GM19467 (cell line): ENCODE results near the gene PTCH2.
A peak's percentile ranks its signal among the peaks of the same experiment; 100 is the strongest.
"Not testable (repeated sequence)": the region's sequence is repeated elsewhere in the genome, so short reads cannot be mapped to it uniquely, and the experiment has no call there.

Experiments used
- ATAC-seq: cut with Tn5 transposase; IDR thresholded peaks from one replicate; pipeline ENCODE4 v1.9.1; 2021; ENCODE audit warnings: mild to moderate bottlenecking, moderate library complexity; ENCODE audit not compliant: unreplicated experiment

PTCH2 gene

DNA sequence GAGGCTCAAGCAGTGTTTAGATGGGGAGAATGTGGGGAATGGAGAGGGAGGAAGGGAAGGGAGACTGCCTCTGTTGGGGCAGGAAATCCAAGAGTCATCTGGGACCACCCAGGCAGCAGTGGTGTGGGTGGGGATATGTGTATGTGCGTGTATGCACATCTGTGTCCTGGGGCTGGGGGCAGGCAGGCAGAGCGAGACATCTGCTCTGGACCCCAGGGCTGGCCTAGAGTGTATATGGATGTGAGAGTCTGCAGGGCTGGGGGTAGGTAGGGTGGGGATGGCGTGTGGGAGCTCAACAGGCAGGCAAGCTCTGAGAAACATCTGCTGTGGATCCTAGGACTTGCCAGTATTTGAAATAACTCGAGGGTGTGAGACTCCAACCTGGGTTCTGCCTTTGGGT lies 3.5 kb downstream of the PTCH2 start:
- no peak for ATAC-seq

DNA sequence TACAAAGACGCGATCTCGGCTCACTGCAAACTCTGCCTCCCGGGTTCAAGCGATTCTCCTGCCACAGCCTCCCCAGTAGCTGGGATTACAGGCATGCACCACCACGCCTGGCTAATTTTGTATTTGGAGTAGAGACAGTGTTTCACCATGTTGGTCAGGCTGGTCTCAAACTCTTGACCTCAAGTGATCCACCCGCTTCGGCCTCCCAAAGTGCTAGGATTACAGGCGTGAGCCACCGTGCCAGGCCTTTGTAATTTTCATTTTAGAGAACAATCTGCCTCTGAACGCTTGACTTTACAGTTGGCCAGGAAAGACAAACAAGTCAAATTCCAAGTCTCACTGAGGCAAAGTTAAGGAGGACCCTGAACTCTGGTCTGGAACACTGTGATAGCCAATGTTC lies 4.8 kb downstream of the PTCH2 start:
- ATAC-seq = not testable (repeated sequence)

DNA sequence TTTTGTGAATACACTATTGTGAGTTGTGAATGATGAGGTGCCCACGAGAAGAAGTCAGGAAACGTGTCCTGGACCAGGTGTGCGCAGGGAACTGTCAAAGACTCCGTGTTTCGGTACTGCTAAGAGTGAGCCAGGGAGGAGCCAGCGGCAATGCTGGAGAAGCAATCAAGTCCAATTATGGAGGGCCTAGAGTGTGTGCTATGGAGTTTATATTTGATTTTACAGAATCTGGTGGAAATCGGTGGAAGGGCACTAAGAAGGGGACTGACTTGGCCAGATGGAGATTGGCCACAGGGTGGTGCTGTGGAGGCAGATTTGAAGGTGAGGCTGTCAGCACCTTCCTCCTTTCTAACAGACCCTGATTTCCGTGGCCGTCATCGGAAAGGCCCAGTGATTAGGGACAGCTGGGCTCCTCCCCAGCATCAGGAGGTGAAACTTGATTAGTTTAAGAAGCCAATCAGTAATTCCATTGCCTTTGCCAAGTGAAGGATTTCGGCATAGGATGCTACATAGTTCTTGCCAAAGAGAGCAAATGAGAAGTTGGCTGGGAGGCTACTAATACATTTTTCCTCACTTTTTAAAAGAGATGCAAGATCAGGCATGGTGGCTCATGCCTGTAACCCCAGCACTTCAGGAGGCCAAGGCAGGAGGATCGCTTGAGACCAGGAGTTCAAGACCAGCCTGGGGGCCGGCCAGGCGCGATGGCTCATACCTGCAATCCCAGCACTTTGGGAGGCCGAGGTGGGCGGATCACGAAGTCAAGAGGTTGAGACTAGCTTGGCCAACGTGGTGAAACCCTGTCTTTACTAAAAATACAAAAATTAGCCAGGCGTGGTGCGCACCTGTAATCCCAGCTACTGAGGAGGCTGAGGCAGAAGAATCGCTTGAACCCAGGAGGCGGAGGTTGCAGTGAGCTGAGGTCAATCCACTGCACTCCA lies 7.0 kb downstream of the PTCH2 start:
- peak; percentile 69 for ATAC-seq

DNA sequence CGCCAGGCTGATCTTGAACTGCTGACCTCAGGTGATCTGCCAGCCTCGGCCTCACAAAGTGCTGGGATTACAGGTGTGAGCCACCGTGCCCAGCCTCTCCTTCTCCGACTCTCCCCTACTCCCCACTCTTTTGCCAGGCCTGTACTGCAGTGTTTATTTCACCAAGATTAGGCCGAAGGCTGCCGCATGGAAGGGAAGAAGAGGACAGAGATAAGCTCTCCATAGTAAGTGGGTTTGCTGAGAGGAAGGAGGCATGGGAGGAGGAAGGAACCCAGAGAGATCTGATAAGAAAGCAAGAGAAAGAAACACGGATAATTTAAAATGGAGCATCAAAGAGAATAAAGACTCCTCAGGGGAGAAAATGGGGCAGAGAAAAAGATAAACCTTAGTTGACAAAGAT lies 8.7 kb downstream of the PTCH2 start:
- no peak for ATAC-seq

DNA sequence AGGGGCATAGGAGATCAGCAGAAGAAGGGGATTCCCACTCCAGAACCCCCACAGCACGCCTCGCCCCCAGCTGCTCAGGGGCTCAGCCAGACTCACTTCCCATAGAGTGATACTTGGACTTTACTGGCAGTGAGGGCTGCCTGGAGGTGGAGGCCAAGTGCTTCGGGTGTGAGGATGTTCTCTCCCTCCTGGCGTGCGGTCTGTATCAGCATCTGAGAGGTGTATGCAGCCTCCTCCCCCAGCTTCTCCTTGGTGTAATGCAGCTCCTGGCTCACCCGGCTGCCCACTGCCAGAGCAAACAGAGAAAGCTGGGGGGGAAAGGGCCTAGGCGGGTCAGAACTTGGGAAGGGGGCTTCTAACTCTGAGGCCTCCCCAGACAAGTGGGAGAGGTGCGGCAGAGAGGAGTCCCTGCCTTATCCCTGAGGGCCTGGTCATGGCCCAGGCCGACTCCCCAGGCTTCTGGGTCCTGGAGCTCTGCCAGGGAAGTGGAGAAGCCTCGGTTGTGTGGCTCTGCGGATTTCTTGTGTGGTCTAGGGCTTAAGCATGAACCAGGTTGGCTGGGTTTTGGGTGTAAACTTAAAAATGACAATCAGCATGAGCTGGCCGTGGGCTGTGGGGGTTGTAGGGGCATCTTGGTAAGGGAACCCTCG lies 10.9 kb downstream of the PTCH2 start:
- no peak for ATAC-seq

DNA sequence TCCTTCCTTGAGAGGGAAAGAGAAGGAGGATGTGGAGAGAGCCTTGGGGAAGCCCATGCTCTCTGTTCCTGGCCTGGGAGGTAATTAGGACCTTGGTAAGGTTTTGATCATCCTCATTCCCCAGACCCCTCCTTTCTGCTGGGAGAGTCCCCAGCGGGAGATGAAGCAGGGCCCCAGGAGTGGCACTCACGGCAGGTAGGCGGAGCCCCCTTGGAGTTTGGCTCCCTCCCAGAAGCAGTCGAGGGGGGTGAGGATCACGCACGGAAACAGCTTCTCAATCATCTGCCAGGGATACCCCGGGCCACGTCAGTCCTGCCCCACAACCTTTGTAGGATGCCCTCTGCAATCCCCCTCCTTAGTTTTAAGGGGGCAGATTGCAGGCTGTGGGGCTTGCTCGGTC lies 11.5 kb downstream of the PTCH2 start:
- ATAC-seq = no peak

DNA sequence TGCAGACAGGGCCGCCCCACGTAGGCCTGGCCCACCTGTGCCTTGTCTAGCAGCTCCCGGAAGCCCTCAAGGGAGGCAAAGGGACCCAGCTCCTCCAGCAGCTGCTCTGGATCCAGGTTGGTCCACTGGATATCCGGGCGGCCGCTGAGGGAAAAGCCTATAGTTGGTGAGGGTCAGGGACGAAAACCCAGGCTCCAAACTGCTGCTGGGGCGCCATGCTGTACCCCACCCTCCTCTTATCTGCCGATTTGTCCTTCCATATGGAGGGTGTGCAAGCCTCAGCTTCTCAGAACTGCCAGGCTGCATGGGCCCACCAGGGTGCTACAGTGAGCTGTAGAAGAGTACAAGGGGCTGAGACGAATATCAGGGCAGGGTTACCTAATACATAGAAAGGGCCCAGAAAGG lies 12.2 kb downstream of the PTCH2 start:
- ATAC-seq = no peak

DNA sequence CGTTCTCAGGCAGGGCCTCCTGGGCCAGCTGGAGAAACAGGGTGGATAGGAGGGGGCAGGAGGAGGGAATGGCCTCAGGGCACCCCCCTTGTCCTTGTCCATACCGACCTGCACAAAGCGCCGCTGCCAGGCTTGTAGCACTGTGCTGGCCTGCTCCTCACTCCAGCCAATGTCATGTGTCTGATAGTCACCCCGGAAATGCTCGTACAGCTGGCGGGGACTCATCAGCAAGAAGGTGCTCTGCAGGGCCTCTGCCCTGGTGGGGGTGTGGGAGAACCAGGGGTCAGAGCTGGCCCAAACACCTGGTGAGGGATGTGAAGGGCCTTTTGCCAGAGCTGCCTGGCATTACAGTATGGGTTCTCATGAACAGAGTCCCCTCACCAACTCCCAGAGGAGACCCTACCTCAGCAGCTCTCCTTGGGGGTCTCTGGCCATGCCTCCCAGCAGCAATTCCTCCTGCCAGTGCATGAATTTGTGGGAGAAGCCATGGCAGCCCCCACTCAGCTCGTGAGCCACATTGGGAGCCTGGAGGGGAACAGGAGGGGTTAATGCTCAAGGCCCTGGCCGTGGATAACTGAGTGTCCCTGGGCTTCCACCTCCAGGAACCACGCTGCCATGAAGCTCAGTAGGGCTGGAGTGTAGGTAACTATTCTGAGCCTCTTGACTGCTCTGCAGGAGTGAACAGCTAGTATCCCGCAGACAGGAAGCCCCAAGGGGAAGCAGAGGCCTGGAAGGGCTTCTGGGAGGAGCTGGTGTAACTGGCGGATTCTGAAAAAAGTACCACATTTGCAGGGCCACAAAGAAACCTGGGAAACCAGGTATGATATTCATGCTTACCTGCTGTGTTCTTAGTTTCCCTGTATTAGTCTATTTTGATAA lies 13.3 kb downstream of the PTCH2 start:
- no peak for ATAC-seq

DNA sequence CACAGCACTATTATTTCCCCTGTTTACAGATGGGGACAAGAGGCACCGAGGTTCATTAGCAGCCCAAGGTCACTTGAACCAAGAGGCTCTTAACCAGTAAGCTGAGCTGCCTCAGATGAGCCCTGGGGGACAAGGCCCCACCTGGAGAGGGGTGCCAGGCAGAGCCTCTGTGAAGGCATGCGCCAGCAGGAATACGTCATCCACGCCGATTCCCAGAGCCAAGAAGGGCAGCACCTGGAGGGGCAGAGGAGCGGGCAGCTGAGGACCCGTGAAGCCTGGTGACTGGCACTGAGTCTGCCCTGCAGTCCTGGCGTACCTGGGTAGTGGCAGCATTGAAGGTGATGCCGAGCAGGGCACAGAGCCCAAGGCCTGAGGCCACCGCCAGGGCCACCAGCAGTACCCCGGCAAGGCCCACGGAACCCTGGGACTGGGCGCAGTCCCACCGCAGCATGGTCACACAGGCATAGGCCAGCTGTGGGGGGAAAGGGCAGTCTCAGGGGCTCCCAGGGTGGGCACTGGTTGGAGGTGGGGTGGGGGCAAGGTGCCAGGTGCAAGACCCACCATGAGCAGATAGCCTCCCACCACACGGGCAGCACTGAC lies 14.1 kb downstream of the PTCH2 start:
- ATAC-seq = no peak

DNA sequence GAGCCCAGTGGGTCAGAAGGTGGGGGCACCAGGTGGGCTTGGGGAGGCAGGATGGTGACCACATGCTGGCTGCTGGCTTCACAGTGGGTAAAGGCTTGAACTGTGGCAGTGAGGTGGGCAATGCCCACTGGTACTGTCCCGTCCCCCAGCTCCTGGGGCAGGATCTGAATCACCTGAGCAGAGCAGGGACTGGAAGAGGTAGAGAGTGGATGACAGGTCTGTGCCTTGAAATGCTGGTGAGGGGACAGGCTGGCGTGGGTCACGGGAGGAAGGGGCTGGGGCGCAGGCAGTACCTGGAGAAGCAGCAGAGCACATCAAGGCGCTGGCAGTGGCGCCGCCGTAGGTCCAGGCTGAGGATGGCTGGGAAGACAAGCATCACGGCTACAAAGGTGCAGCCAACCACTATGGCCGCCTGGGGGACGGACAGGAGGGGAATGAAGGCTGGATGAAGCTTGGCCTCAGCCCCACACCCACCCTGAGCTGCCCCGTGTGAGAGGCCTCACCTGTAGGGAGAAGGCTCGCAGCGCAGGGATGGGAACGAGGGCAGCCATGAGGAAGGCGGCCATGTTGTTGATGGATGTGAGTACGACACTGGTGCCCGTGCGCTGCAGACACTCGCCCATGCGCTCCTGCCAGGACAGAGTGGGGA lies 14.9 kb downstream of the PTCH2 start:
- ATAC-seq = no peak

DNA sequence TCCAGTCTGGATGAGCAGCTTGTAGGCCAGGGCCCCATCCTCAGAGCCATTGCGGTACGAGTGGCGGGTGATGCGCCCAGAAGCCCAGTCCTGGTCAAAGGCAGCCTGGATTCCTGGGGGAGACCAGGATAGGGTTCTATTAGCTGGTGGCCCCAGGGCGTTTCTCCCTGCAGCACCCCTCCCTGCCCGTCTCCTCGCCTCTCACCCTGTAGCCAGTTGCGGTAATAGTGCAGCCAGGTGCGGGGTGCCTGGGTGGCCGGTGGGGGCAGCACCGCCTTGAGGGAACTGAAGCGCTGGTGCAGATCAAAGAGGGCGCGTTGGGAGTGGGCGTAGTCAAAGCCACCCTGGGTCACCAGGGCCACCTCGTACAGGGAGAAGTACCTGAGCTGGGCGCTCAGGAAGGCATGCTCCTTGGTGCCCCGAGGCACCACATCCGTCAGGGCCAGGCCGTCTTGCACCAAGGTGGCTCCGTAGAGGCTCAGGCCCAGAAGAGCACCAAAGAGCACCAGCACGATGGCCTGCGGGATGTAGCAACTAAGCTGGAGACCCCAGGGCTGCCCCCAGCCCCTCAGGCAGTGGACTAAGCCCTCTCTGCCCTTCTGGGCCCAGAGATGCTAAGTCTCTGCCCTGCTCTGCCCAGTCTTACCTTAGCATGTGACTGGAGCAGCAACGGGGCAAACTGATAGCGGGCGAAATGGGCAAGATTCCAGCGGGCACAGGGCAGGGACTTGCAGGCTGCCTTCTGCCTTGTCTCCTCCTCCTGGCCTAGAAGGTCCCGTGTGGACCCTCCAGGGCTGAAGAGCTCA lies 15.7 kb downstream of the PTCH2 start:
- no peak for ATAC-seq

DNA sequence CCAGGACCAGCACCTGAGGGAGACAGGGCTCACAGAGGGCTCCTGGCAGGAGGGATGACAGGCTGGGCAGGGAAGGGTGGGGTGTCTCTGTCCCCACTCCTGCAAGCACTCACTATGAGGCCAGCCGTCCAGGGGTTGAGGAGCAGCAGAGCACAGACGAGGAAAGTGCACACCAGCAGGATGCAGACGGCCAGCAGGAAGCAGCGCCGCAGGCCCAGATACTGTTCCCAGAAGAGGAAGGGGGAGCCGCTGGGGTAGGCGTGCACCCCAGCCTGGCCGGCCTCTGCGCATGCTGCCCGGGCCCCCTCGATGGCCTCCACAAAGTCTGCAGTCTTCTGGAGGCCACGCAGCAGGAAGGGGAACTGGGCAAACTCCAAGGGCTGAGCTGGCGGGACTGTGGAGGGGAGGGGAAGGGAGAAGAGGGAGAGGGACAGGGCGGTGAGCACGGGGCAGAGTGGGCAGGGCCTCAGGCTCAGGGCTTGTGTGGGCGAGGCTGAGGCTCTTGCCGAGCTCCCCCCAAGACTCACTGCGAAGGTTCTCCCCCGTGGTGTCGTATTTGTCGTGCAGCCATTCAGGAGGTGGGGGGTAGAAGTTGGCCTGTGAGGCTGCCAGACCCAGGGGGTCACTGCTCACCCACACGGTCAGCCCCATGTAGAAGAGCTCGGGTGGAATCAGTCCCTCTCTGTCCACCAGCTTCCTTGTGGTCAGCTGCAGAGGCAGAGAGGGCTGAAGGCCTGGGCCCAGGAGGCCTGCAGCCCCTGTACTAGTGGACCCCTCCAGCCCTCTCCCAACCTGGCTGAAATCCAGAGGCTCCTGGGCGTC lies 16.5 kb downstream of the PTCH2 start:
- no peak for ATAC-seq

DNA sequence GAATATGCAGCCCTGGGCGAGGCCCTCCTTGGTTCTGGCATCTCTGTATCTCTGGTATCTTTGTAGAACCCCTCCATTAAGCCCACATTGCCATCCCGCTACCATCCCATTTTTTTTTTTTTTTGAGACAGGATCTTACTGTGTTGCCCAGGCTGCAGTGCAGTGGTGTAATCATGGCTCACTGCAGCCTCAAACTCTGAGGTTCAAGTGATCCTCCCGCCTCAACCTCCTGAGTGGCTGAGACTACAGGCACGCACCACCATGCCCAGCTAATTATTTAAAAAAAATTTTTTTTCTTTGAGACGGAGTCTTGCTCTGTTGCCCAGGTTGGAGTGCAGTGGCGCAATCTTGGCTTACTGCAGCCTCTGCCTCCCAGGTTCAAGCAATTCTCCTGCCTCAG lies 18.7 kb downstream of the PTCH2 start:
- not testable (repeated sequence) for ATAC-seq

DNA sequence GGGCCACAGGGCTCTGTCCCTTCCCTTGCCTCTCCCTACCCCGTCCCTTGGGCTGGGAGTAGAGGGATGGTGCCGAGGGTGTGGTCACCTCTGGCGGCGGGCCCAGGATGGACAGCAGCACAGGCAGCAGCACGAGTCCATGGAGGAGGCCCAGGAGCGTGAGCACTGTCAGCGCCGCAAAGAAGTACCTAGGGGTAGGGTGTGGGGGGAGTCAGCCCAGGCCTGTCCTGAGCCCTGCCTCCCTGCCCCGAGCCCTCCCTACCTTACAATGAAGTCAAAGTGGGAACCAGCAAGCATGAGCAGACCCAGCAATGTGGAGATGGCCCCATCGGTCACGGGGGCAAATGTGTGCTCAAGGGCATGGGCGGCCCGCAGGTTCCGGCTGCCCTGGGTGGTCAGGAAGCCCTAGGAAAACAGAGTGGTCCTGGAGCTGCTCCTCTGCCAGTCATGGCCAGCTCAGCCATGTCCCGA lies 20.0 kb downstream of the PTCH2 start:
- no peak for ATAC-seq

DNA sequence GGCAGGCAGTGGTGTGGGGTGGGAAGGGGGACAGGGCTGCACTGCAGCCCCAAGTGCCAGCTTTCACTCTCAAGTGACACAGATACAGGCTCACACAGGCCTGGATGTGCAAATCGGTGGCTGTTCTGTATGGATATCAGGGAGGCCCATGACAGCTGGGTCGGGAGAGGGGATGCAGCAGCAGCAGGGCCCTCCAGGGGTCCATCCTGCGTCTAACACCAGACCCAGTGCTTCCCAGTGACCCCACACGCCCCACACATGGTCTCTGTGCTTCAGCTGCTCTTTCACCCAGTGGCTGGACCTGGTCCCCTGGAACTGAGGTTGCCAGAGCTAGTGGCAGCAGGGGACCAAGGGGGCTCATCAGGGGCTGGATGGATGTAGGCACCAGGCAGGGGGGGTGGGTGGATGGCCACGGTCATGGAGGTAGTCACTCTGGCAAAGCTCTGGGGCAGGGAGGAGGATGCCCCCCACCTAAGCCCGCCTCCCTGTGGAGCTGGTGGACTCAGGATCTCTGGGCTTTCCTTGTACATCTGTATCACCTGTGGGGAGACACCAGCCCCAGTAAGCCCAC lies 20.8 kb downstream of the PTCH2 start:
- no peak for ATAC-seq

DNA sequence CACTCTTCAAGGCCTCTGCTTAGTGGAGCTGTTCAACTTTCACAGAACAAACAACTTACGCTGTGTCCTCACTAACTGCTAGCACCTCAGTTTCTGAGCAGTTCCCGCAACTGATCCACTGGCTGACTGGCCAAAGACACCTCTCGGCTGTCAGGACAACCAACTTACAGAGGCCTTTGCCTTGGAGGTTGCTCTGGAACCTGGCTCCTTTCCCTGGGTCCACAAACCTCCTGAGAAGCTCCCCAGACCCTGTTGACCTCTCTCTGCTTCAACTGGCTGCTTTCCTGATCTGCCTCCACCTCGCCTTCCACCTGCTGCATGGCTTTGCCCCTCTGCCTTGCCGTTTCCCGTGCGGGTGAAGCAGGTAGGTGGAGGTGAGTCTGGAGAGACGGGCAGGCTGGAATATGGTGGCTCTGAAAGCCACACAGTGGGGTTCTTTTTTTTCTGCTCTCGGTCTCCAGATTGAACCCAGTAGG lies 21.8 kb downstream of the PTCH2 start:
- no peak for ATAC-seq

DNA sequence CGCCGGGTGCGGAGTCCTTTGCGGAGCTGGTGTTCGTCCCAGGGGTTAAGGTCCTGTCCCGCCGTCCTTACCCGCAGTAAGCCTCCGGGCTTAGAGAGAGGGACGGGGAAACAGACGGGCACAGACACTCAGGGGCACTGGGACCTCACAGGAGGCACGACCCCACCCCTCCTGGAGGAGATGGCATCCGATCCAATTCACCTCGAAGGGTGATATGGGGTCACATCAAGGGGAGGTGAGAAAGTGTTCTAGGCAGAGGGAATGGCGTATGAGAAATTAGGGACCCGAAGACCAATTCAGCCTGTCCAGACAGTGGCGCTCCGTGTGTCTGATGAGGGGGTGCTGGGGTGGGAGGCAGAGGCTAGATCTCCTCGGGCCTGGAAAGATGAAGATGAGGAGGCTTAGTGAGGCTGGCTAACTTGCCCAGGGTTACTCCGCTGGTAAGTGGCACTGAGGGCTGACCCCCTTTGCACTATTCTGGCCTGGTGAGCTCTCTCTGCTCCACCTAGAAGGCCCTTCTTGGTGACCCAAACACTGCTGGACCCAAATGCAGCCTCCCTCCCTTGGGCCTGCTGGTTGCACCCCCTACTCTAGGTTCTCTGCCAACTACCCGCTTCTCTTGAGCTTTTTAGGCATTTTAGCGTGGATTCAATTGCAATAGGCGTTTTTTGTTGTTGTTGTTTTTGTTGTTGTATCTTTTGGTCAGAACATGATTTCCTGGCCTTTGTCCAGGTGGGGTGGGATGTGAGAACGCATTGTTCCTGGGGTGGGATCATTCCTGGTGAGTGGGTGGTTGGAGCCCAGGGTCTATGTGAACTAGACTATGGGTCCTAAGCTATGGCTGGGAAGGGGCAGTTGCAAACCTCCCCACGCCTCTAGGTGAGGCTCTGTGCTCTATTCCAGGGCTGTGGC lies 22.5 kb downstream of the PTCH2 start:
- no peak for ATAC-seq
